SIG-M5 (cell line): ENCODE data around the gene ANGPTL2.

Experiments used
- DNase-seq: peaks from one replicate; lab custom pipeline; 2025; lab: John Stamatoyannopoulos, UW

The ANGPTL2 gene

GRCh38 chr9:127136081-127136879, 13.8 kb upstream of the ANGPTL2 start:
- DNase-seq, result no peak

GRCh38 chr9:127135056-127135745, 12.8 kb upstream of the ANGPTL2 start:
- no peak for DNase-seq

GRCh38 chr9:127133739-127134167, 11.3 kb upstream of the ANGPTL2 start:
- DNase-seq, result no peak

- DNase-seq, result no peak
These were observed 10.6 kb upstream of the ANGPTL2 start for GRCh38 chr9:127132921-127133647.

GRCh38 chr9:127132375-127132774, 9.9 kb upstream of the ANGPTL2 start:
- DNase-seq, result no peak

- no peak for DNase-seq
These were observed 9.4 kb upstream of the ANGPTL2 start for GRCh38 chr9:127131871-127132270.

- peak; percentile 65 for DNase-seq
These were observed 8.5 kb upstream of the ANGPTL2 start for GRCh38 chr9:127130661-127131538.

- DNase-seq, result no peak
These were observed 7.8 kb upstream of the ANGPTL2 start for GRCh38 chr9:127130235-127130634.

GRCh38 chr9:127129718-127130085, 7.3 kb upstream of the ANGPTL2 start:
- DNase-seq, result no peak

GRCh38 chr9:127129073-127129717, 6.8 kb upstream of the ANGPTL2 start:
- DNase-seq, result no peak

GRCh38 chr9:127128341-127129072, 6.1 kb upstream of the ANGPTL2 start:
- DNase-seq, result no peak

- no peak for DNase-seq
These were observed 4.5 kb upstream of the ANGPTL2 start for GRCh38 chr9:127126971-127127370.

GRCh38 chr9:127124792-127125191, 2.4 kb upstream of the ANGPTL2 start:
- DNase-seq, result no peak

- DNase-seq, result no peak
These were observed 1.7 kb upstream of the ANGPTL2 start for GRCh38 chr9:127124111-127124531.

- DNase-seq, result no peak
These were observed 842 bp upstream of the ANGPTL2 start for GRCh38 chr9:127123064-127123890.

GRCh38 chr9:127121628-127122175, 733 bp downstream of the ANGPTL2 start:
- DNase-seq, result no peak

GRCh38 chr9:127119320-127119709, 3.1 kb downstream of the ANGPTL2 start:
- DNase-seq, result no peak

- DNase-seq, result no peak
These were observed 3.7 kb downstream of the ANGPTL2 start for GRCh38 chr9:127118597-127119319.

- no peak for DNase-seq
These were observed 4.6 kb downstream of the ANGPTL2 start for GRCh38 chr9:127117801-127118200.
